HepG2 (cell line): ENCODE data around the gene DCAKD. TPM values are rescaled to one million over a fixed set of nuclear protein-coding genes. Genes with fewer than 3 reads are reported as not detected.

ENCODE experiments used
- ATAC-seq: fragments of 200-7000 bp; cut with Tn5 transposase; 3 replicates; pipeline ENCODE4 v1.9.1; 2020; ENCODE audit warnings: mild to moderate bottlenecking, moderate library complexity
- BruUV-seq: library from RNA; stranded (reverse); fragments of 400-500 nt; replicated peaks from 2 replicates; lab custom pipeline; 2021; lab: Mats Ljungman, UMichigan
- CTCF ChIA-PET: fragments of 300-600 bp; formaldehyde crosslinking; extraction: SDS; loops from one replicate; lab custom pipeline; 2021; ENCODE audit warnings: low total read pairs, inconsistent platforms, low intra/inter-chr PET ratio; lab: Yijun Ruan, JAX
- POLR2A ChIA-PET: fragments of 350-600 bp; sonication (Branson Sonifier 250); formaldehyde crosslinking; loops from one replicate; lab custom pipeline; 2020; ENCODE audit warnings: antibody characterized with exemption, inconsistent platforms; lab: Yijun Ruan, JAX
- DNase-seq: peaks from one replicate; pipeline ENCODE4 v3.0.0-alpha.2; 2015; ENCODE audit warnings: low spot score
- FAIRE-seq: peaks from 3 replicates; lab custom pipeline; 2011; peaks lifted over from hg19 to GRCh38; lab: Jason Lieb, UNC
- H2AFZ ChIP-seq: one replicate; pipeline ENCODE4 v1.6.1; 2011; ENCODE audit warnings: low read length, inconsistent platforms
- H3K27ac ChIP-seq: fragments of 300-600 bp; 3 replicates; pipeline ENCODE4 v1.8.0; 2011; ENCODE audit warnings: mixed run types, mild to moderate bottlenecking, mixed read lengths, low read length, inconsistent platforms; ENCODE audit not compliant: insufficient read depth; ENCODE audit errors: extremely low read length
- H3K27me3 ChIP-seq, 2 experiments: fragments of 200-600 bp in 1 of 2; 2 replicates in 1 of 2; 3 replicates in 1 of 2; pipeline versions ENCODE4 v1.6.0 to v1.8.0; 2011; ENCODE audit warnings: low read length in 2 of 2, mild to moderate bottlenecking in 2 of 2, moderate library complexity in 2 of 2, inconsistent platforms in 1 of 2; ENCODE audit not compliant: insufficient read depth in 2 of 2, control insufficient read depth in 1 of 2
- H3K36me3 ChIP-seq, 2 experiments: fragments of 200-600 bp in 1 of 2; replicated peaks in 1 of 2; 2 replicates in 1 of 2; 3 replicates in 1 of 2; pipeline versions ENCODE4 v1.5.1 to v1.8.0; 2011; ENCODE audit warnings: low read length in 2 of 2, inconsistent platforms in 1 of 2; ENCODE audit not compliant: insufficient read depth in 2 of 2, control insufficient read depth in 1 of 2
- H3K4me1 ChIP-seq: 2 replicates; pipeline ENCODE4 v1.5.1; 2012; ENCODE audit warnings: low read length, inconsistent platforms; ENCODE audit not compliant: insufficient read depth
- H3K4me2 ChIP-seq: 2 replicates; pipeline ENCODE4 v1.6.0; 2011; ENCODE audit warnings: low read depth, low read length, inconsistent platforms
- H3K4me3 ChIP-seq, 3 experiments: fragments of 200-600 bp in 1 of 3; sonication (generic), shearing (Covaris generic) in 1 of 3; replicated peaks in 1 of 3; 2 replicates each; pipeline ENCODE4 v1.5.1; 2011 to 2016; ENCODE audit warnings: low read length in 3 of 3, inconsistent platforms in 2 of 3, low read depth in 2 of 3, mild to moderate bottlenecking in 2 of 3, control low read depth in 1 of 3, mixed read lengths in 1 of 3; ENCODE audit not compliant: insufficient read depth in 1 of 3
- H3K79me2 ChIP-seq: one replicate; pipeline ENCODE4 v1.6.1; 2011; ENCODE audit warnings: low read length, inconsistent platforms; ENCODE audit not compliant: insufficient read depth
- H3K9ac ChIP-seq: 2 replicates; pipeline ENCODE4 v1.6.0; 2011; ENCODE audit warnings: mild to moderate bottlenecking, low read depth, low read length, inconsistent platforms; ENCODE audit not compliant: insufficient read depth
- H3K9me3 ChIP-seq: 2 replicates; pipeline ENCODE4 v1.5.1; 2012; ENCODE audit warnings: mild to moderate bottlenecking, low read length
- H4K20me1 ChIP-seq: 2 replicates; pipeline ENCODE4 v1.6.0; 2011; ENCODE audit warnings: inconsistent platforms, mild to moderate bottlenecking, low read length, moderate library complexity; ENCODE audit not compliant: insufficient read depth
- ARID4A ChIP-seq: sonication (generic); formaldehyde crosslinking; IDR thresholded peaks from 2 replicates; pipeline ENCODE4 v1.5.0; 2020; ENCODE audit warnings: mild to moderate bottlenecking, missing genetic modification reagents, borderline replicate concordance
- HNRNPUL1 ChIP-seq: fragments of 200-400 bp; formaldehyde crosslinking; IDR thresholded peaks from 2 replicates; pipeline ENCODE4 v1.6.1; 2017; ENCODE audit warnings: low read depth, mild to moderate bottlenecking, low read length, moderate library complexity
- HOXA9 ChIP-seq: sonication (generic); formaldehyde crosslinking; IDR thresholded peaks from 2 replicates; pipeline ENCODE4 v1.8.1; 2022; ENCODE audit warnings: missing genetic modification reagents, mild to moderate bottlenecking, moderate library complexity, borderline replicate concordance
- NFE2 ChIP-seq: sonication (generic); formaldehyde crosslinking; IDR thresholded peaks from 2 replicates; pipeline ENCODE4 v1.4.0; 2020; ENCODE audit warnings: missing genetic modification reagents
- PATZ1 ChIP-seq: sonication (generic); formaldehyde crosslinking; IDR thresholded peaks from 2 replicates; pipeline ENCODE4 v1.4.0; 2020; ENCODE audit warnings: missing genetic modification reagents
- ZBTB39 ChIP-seq: sonication (generic); formaldehyde crosslinking; IDR thresholded peaks from 2 replicates; pipeline ENCODE4 v1.5.0; 2020; ENCODE audit warnings: missing genetic modification reagents
- ZNF121 ChIP-seq: sonication (generic); formaldehyde crosslinking; IDR thresholded peaks from 2 replicates; pipeline ENCODE4 v1.5.0; 2020; ENCODE audit warnings: mild to moderate bottlenecking, missing genetic modification reagents
- ZNF138 ChIP-seq: sonication (generic); formaldehyde crosslinking; IDR thresholded peaks from 2 replicates; pipeline ENCODE4 v1.5.0; 2020; ENCODE audit warnings: mild to moderate bottlenecking, low read depth, missing genetic modification reagents
- ZNF879 ChIP-seq: sonication (generic); formaldehyde crosslinking; IDR thresholded peaks from 2 replicates; pipeline ENCODE4 v1.8.1; 2023; ENCODE audit warnings: missing genetic modification reagents
- WGBS: methylation state at CpG from one replicate; pipeline ENCODE4 v1.1.6; 2017; ENCODE audit warnings: low lambda C conversion rate; 5-methylcytosine and 5-hydroxymethylcytosine counted together
- in situ Hi-C: cut with HindIII; loops from 2 replicates; pipeline ENCODE4 v1.10.0; 2017; ENCODE audit warnings: low pct_unique_long_range_greater_than_20kb; ENCODE audit not compliant: extremely low pct_ligation_motif_present
- intact Hi-C: fragments of 100-400 bp; cut with micrococcal nuclease; formaldehyde crosslinking; loops from one replicate; pipeline ENCODE4 v1.10.0; 2022; ENCODE audit not compliant: unreplicated experiment
- polyA plus RNA-seq, 8 experiments: library from polyadenylated mRNA; depleted of rRNA in 3 of 8; stranded (reverse) in 7 of 8; unstranded in 1 of 8; fragments of >200 nt; fragmentation: Illumina TruSeq in 4 of 8; extraction: Trizol in 4 of 8; gene quantifications; 2 replicates each; pipeline versions ENCODE4 v1.2.1 to v1.2.3, GENCODE V29; 2011 to 2016; ENCODE audit warnings: low read depth in 4 of 8, missing spikeins in 1 of 8, mixed read lengths in 1 of 8; ENCODE audit not compliant: insufficient read depth in 1 of 8
- total RNA-seq, 5 experiments: library from RNA; depleted of rRNA; stranded (reverse); fragments of >200 nt; fragmentation: Illumina TruSeq; extraction: Trizol; gene quantifications; 2 replicates each; pipeline ENCODE4 v1.2.3, GENCODE V29; 2016; ENCODE audit warnings: low read depth in 1 of 5
- TF ChIP-seq, protein P1 (sequence below): sonication (generic); formaldehyde crosslinking; IDR thresholded peaks from 2 replicates; pipeline ENCODE4 v1.4.0; 2020; ENCODE audit warnings: mild to moderate bottlenecking, missing genetic modification reagents

Gene DCAKD
- total and polyA plus RNA-seq, 2 of the 13 experiments (the other 11 are each of a cell fraction or from before 2014, with no cell fraction given): 25.9 to 29.2 TPM

DNA sequence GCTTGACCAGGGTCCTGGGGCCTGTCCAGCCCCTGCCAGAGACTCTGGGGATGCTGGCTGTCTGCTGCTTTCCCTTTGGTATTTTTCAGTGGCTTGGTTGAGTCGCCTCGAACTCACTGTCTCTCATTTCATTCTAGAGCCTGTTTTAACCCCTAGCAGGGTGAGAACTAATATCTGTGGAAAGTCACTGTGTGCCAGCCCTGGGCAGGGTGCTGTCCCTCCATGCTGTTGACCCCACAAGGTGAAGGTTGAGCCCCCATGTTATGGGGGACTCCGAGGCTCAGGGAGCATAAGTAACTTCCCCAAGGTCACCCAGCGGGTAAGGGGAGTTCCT, 33.0 kb downstream of the DCAKD start (continued):
- TF ChIP-seq, protein P1, sequence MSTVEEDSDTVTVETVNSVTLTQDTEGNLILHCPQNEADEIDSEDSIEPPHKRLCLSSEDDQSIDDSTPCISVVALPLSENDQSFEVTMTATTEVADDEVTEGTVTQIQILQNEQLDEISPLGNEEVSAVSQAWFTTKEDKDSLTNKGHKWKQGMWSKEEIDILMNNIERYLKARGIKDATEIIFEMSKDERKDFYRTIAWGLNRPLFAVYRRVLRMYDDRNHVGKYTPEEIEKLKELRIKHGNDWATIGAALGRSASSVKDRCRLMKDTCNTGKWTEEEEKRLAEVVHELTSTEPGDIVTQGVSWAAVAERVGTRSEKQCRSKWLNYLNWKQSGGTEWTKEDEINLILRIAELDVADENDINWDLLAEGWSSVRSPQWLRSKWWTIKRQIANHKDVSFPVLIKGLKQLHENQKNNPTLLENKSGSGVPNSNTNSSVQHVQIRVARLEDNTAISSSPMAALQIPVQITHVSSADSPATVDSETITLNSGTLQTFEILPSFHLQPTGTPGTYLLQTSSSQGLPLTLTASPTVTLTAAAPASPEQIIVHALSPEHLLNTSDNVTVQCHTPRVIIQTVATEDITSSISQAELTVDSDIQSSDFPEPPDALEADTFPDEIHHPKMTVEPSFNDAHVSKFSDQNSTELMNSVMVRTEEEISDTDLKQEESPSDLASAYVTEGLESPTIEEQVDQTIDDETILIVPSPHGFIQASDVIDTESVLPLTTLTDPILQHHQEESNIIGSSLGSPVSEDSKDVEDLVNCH: 0 out of 2 replicates have a peak, but pooled peaks have one; percentile 52
- no peak for TF ChIP-seq ZBTB39 (CRISPR knock-in tag)
- TF ChIP-seq NFE2 (CRISPR knock-in tag): no peak

- intact Hi-C loops: loop anchor here (1.0 kb wide), 1 partner anchor 82 kb away; no protein-coding TSS in a partner anchor
- DNase-seq (peak; percentile 39), ATAC-seq (peak; percentile 27), FAIRE-seq (peak; percentile 75)
- no peaks in the 10 kb centered on the region for H3K79me2 ChIP-seq
- no peak overlapping the region for H3K4me2 ChIP-seq
- peaks cover 60% of the 10 kb centered on the region for H3K4me1 ChIP-seq
- no peak overlapping the region for H2AFZ ChIP-seq
- no peaks in the 10 kb centered on the region for H4K20me1 ChIP-seq
- H3K27ac ChIP-seq: no peak overlapping the region
- ChIA-PET POLR2A (interaction anchor here (1.0 kb wide), 1 partner anchor 34 kb away, joined by 3 read pairs; no protein-coding TSS in a partner anchor), CTCF (interaction anchor here (1.2 to 4.8 kb wide), 3 partner anchors 82 to 106 kb away, joined by 3 to 24 read pairs (median 4); no protein-coding TSS in a partner anchor)
- H3K36me3 ChIP-seq: no peaks in the 10 kb centered on the region
- H3K27me3 ChIP-seq: peaks cover 0 to 22% of the 10 kb centered on the region in 2 experiments; a peak in 3 of 5 replicates
- H3K9ac ChIP-seq: no peak overlapping the region
- H3K9me3 ChIP-seq: no peaks in the 10 kb centered on the region
- in situ Hi-C loops: loop anchor here (5.0 to 25.0 kb wide), 2 partner anchors 95 to 230 kb away; no protein-coding TSS in a partner anchor
- no peak overlapping the region for H3K4me3 ChIP-seq
- BruUV-seq: no TSS peak
- WGBS: 15% methylated on average over 5 of the region's 5 CpGs
- TF ChIP-seq PATZ1 (peak; percentile 39; the same call in 1 of the 2 replicates), HOXA9 (CRISPR knock-in tag) (no peak), HNRNPUL1 (no peak), ARID4A (no peak), ZNF138 (no peak), ZNF121 (CRISPR knock-in tag) (no peak), ZNF879 (no peak)
Measured at GRCh38 chr17:45016823-45017222, 34.6 kb downstream of the DCAKD start.
